Activated CD8-positive, alpha-beta memory T cell treated with anti-CD3 and anti-CD28 coated beads for 36 hours (primary cell): ENCODE measurements around the gene AOX1. TPM values are rescaled to one million over a fixed set of nuclear protein-coding genes. Genes with fewer than 3 reads are reported as not detected.
"Not testable (repeated sequence)": the region's sequence is repeated elsewhere in the genome, so short reads cannot be mapped to it uniquely, and the experiment has no call there.

Source experiments
- CTCF ChIA-PET: fragments of 350-600 bp; sonication (Branson Sonifier 250); formaldehyde crosslinking; loops from one replicate; lab custom pipeline; 2021; ENCODE audit warnings: antibody characterized with exemption; lab: Charles Lee
- POLR2A ChIA-PET: fragments of 350-600 bp; sonication (Branson Sonifier 250); formaldehyde crosslinking; loops from one replicate; lab custom pipeline; 2021; ENCODE audit warnings: antibody characterized with exemption; lab: Charles Lee
- total RNA-seq, 2 experiments: library from RNA; stranded (reverse); gene quantifications; one replicate each; pipeline ENCODE4 v1.2.3, GENCODE V29; 2021

AOX1 gene
- total RNA-seq, 2 experiments from 2014 or later, result not detected

DNA sequence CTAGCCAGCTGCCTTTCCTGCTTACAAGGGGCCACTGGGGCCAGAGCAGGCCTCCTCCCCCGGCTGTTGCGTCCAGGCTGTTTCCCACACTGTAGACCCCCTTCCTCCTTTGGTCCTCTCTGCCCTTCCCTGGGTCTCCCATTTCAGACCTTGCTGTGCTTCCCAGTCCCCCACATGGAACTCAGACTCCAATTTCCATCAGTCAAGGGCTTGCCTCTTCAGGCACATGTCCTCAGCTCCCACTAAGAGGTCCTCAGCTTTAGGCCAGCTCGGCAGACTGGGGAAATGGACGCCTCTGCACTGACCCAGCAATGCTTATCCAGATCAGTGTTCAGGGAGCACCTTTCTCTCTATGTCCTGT is 127.9 kb downstream of the AOX1 start:
- ChIA-PET POLR2A (interaction anchor here (0.6 to 2.7 kb wide), 11 partner anchors 9 to 739 kb away, joined by 3 to 18 read pairs (median 5); partner anchors contain the start of genes BZW1 and CLK1), CTCF (interaction anchor here (0.8 to 1.8 kb wide), 6 partner anchors 10 to 150 kb away, joined by 3 to 9 read pairs (median 4); partner anchors contain the start of genes BZW1 and CLK1)

DNA sequence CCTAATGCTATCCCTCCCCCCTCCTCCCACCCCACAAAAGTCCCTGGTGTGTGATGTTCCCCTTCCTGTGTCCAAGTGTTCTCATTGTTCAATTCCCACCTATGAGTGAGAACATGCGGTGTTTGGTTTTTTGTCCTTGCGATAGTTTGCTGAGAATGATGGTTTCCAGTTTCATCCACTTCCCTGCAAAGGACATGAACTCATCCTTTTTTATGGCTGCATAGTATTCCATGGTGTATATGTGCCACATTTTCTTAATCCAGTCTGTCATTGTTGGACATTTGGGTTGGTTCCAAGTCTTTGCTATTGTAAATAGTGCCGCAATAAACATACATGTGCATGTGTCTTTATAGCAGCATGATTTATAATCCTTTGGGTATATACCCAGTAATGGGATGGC is 129.2 kb downstream of the AOX1 start:
- CTCF ChIA-PET, result not testable (repeated sequence)
- POLR2A ChIA-PET, result interaction anchor here (2.7 kb wide), 1 partner anchor 51 kb away, joined by 11 read pairs; no protein-coding TSS in a partner anchor

DNA sequence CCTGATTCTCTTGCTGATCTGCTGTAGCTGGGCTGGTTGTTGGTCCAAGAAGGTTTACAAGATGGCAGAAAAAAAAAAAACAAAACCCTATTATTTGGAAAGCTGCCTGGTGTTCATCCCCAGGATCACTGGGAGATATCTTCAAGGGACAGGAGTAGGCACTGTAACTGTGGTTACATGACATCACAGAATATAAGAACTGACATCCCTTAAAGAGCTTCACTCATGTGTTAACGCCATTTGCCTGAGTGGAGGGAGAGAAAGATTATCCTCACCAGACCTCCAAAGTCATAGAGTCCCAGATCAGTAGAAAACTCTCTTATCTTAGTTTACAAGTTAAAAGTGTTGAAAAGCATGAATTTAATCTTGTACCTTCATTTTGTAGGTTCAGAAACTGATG is 130.6 kb downstream of the AOX1 start:
- ChIA-PET POLR2A (no interaction called here), CTCF (no interaction called here)

Other genes starting within 250 kb of the AOX1 start
- gene KCTD18, start 75.9 kb upstream of the AOX1 start, total RNA-seq, result 10 to 100 TPM; 13.3 to 13.7 TPM
- gene SGO2, start 59.8 kb upstream of the AOX1 start, total RNA-seq, result 10 to 100 TPM; 24.4 to 26.3 TPM
- gene BZW1, start 225.9 kb downstream of the AOX1 start, total RNA-seq, result 100 to 1,000 TPM; 497 to 509 TPM